Keratinocyte (primary cell): ENCODE data around the gene DEFB123.

ENCODE experiments used
- EZH2 ChIP-seq: IDR thresholded peaks from one replicate; pipeline ENCODE4 v1.6.1; 2012; ENCODE audit warnings: inconsistent platforms, mild to moderate bottlenecking, low read length, moderate library complexity
- TF ChIP-seq, protein P1 (sequence below), 3 experiments: IDR thresholded peaks in 1 of 3; conservative IDR thresholded peaks in 1 of 3; optimal IDR thresholded peaks in 1 of 3; 2 replicates in 2 of 3; 3 replicates in 1 of 3; pipeline versions ENCODE3 to v1.5.1; 2011; ENCODE audit warnings: low read length in 3 of 3, mild to moderate bottlenecking in 3 of 3, moderate library complexity in 2 of 3, control low read depth in 1 of 3, inconsistent platforms in 1 of 3; ENCODE audit not compliant: insufficient read depth in 2 of 3; ENCODE audit errors: extremely low read depth in 1 of 3

DNA sequence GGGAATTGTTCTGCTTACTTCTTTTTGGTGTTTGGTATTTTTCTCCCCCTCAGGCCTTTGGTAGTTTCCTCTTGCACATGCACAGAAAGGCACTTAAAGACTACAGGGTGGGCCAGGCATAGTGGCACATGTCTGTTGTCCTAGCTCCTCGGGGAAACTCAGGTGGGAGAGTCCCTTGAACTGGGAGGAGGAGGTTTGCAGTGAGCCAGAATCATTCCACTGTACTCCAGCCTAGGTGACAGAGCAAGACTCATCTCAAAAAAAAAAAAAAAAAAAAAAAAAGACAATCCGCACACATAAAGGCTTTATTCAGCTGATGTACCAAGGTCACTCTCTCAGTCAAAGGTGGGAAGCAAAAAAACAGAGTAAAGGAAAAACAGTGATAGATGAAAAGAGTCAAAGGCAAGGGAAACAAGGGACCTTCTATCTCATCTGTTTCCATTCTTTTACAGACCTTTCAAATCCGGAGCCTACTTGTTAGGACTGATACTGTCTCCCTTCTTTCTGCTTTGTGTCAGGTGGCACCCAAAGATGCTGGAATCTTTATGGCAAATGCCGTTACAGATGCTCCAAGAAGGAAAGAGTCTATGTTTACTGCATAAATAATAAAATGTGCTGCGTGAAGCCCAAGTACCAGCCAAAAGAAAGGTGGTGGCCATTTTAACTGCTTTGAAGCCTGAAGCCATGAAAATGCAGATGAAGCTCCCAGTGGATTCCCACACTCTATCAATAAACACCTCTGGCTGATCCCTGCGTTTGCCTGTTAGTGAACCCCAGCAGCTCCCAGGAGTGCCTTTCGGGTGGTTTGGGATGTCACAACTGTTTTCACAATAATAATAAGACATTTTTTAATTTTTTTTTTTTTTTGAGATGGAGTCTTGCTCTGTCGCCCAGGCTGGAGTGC lies 9.3 kb downstream of the DEFB123 start:
- TF ChIP-seq, protein P1, sequence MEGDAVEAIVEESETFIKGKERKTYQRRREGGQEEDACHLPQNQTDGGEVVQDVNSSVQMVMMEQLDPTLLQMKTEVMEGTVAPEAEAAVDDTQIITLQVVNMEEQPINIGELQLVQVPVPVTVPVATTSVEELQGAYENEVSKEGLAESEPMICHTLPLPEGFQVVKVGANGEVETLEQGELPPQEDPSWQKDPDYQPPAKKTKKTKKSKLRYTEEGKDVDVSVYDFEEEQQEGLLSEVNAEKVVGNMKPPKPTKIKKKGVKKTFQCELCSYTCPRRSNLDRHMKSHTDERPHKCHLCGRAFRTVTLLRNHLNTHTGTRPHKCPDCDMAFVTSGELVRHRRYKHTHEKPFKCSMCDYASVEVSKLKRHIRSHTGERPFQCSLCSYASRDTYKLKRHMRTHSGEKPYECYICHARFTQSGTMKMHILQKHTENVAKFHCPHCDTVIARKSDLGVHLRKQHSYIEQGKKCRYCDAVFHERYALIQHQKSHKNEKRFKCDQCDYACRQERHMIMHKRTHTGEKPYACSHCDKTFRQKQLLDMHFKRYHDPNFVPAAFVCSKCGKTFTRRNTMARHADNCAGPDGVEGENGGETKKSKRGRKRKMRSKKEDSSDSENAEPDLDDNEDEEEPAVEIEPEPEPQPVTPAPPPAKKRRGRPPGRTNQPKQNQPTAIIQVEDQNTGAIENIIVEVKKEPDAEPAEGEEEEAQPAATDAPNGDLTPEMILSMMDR (optimal IDR thresholded peaks at IDR 0.05 in 1 of 3, IDR thresholded peaks at IDR 0.05 in 1 of 3, conservative IDR thresholded peaks at IDR 0.05 in 1 of 3; ENCODE audit: extremely low read depth in 1 of 3, insufficient read depth in 2 of 3, low read length in 3 of 3) = no peak
- no peak for TF ChIP-seq EZH2
